ENCODE results near the gene RFX3.

Gene RFX3

GRCh38 chr9:3262826-3263529 is 262.8 kb downstream of the RFX3 start:
- Histone ChIP-seq H3K36me3 (ENCODE audit: control insufficient read depth, low read depth, low read length) (no peaks in the 10 kb centered on the region), H3K9me3 (ENCODE audit: control insufficient read depth, low read depth, low read length) (no peaks in the 10 kb centered on the region), H3K27ac (ENCODE audit: low read length) (no peak overlapping the region), H3K4me1 (ENCODE audit: control insufficient read depth, low read depth, low read length) (peaks cover 12% of the 10 kb centered on the region), H3K4me3 (ENCODE audit: low read length) (no peak overlapping the region), H3K27me3 (ENCODE audit: control insufficient read depth, insufficient read depth, low read length) (no peaks in the 10 kb centered on the region), H3K9ac (ENCODE audit: low read length) (no peak overlapping the region)

GRCh38 chr9:3261484-3261883 is 264.3 kb downstream of the RFX3 start:
- no peak overlapping the region for H3K9ac ChIP-seq (ENCODE audit: low read length)
- H3K4me3 ChIP-seq (ENCODE audit: low read length): no peak overlapping the region
- H3K4me1 ChIP-seq (ENCODE audit: control insufficient read depth, low read depth, low read length): peaks cover 12% of the 10 kb centered on the region
- H3K36me3 ChIP-seq (ENCODE audit: control insufficient read depth, low read depth, low read length): peaks cover 3% of the 10 kb centered on the region
- H3K9me3 ChIP-seq (ENCODE audit: control insufficient read depth, low read depth, low read length): no peaks in the 10 kb centered on the region
- H3K27ac ChIP-seq (ENCODE audit: low read length): no peak overlapping the region
- no peaks in the 10 kb centered on the region for H3K27me3 ChIP-seq (ENCODE audit: control insufficient read depth, insufficient read depth, low read length)

- H3K4me1 ChIP-seq (ENCODE audit: control insufficient read depth, low read depth, low read length): no peaks in the 10 kb centered on the region
- H3K36me3 ChIP-seq (ENCODE audit: control insufficient read depth, low read depth, low read length): peaks cover 3% of the 10 kb centered on the region
- no peak overlapping the region for H3K4me3 ChIP-seq (ENCODE audit: low read length)
- H3K9ac ChIP-seq (ENCODE audit: low read length): no peak overlapping the region
- no peaks in the 10 kb centered on the region for H3K27me3 ChIP-seq (ENCODE audit: control insufficient read depth, insufficient read depth, low read length)
- H3K9me3 ChIP-seq (ENCODE audit: control insufficient read depth, low read depth, low read length): no peaks in the 10 kb centered on the region
- H3K27ac ChIP-seq (ENCODE audit: low read length): no peak overlapping the region
Measured at GRCh38 chr9:3256571-3257330, 269.1 kb downstream of the RFX3 start.

- Histone ChIP-seq H3K27me3 (ENCODE audit: control insufficient read depth, insufficient read depth, low read length) (no peaks in the 10 kb centered on the region), H3K36me3 (ENCODE audit: control insufficient read depth, low read depth, low read length) (no peaks in the 10 kb centered on the region)
Measured at GRCh38 chr9:3251309-3251708, 274.5 kb downstream of the RFX3 start.

GRCh38 chr9:3250741-3251140 is 275.1 kb downstream of the RFX3 start:
- Histone ChIP-seq H3K36me3 (ENCODE audit: control insufficient read depth, low read depth, low read length) (no peaks in the 10 kb centered on the region), H3K27ac (ENCODE audit: low read length) (no peak overlapping the region), H3K4me3 (ENCODE audit: low read length) (no peak overlapping the region), H3K9me3 (ENCODE audit: control insufficient read depth, low read depth, low read length) (no peaks in the 10 kb centered on the region), H3K9ac (ENCODE audit: low read length) (no peak overlapping the region), H3K27me3 (ENCODE audit: control insufficient read depth, insufficient read depth, low read length) (no peaks in the 10 kb centered on the region), H3K4me1 (ENCODE audit: control insufficient read depth, low read depth, low read length) (no peaks in the 10 kb centered on the region)

More at GRCh38 chr9:3251309-3251708, 274.5 kb downstream of the RFX3 start:
- H3K9me3 ChIP-seq (ENCODE audit: control insufficient read depth, low read depth, low read length): no peaks in the 10 kb centered on the region
- no peaks in the 10 kb centered on the region for H3K4me1 ChIP-seq (ENCODE audit: control insufficient read depth, low read depth, low read length)
- no peak overlapping the region for H3K9ac ChIP-seq (ENCODE audit: low read length)
- no peak overlapping the region for H3K4me3 ChIP-seq (ENCODE audit: low read length)
- no peak overlapping the region for H3K27ac ChIP-seq (ENCODE audit: low read length)

- H3K9ac ChIP-seq (ENCODE audit: low read length): no peak overlapping the region
- H3K4me3 ChIP-seq (ENCODE audit: low read length): no peak overlapping the region
- no peaks in the 10 kb centered on the region for H3K9me3 ChIP-seq (ENCODE audit: control insufficient read depth, low read depth, low read length)
- H3K27ac ChIP-seq (ENCODE audit: low read length): no peak overlapping the region
- H3K27me3 ChIP-seq (ENCODE audit: control insufficient read depth, insufficient read depth, low read length): no peaks in the 10 kb centered on the region
- H3K36me3 ChIP-seq (ENCODE audit: control insufficient read depth, low read depth, low read length): no peaks in the 10 kb centered on the region
- H3K4me1 ChIP-seq (ENCODE audit: control insufficient read depth, low read depth, low read length): no peaks in the 10 kb centered on the region
Measured at GRCh38 chr9:3247211-3247610, 278.6 kb downstream of the RFX3 start.

GRCh38 chr9:3246241-3246640 is 279.6 kb downstream of the RFX3 start:
- Histone ChIP-seq H3K9me3 (ENCODE audit: control insufficient read depth, low read depth, low read length) (no peaks in the 10 kb centered on the region), H3K4me3 (ENCODE audit: low read length) (no peak overlapping the region), H3K36me3 (ENCODE audit: control insufficient read depth, low read depth, low read length) (no peaks in the 10 kb centered on the region), H3K4me1 (ENCODE audit: control insufficient read depth, low read depth, low read length) (peaks cover 5% of the 10 kb centered on the region), H3K9ac (ENCODE audit: low read length) (no peak overlapping the region), H3K27ac (ENCODE audit: low read length) (no peak overlapping the region), H3K27me3 (ENCODE audit: control insufficient read depth, insufficient read depth, low read length) (no peaks in the 10 kb centered on the region)

- H3K27me3 ChIP-seq (ENCODE audit: control insufficient read depth, insufficient read depth, low read length): no peaks in the 10 kb centered on the region
- H3K36me3 ChIP-seq (ENCODE audit: control insufficient read depth, low read depth, low read length): no peaks in the 10 kb centered on the region
- no peak overlapping the region for H3K9ac ChIP-seq (ENCODE audit: low read length)
- no peaks in the 10 kb centered on the region for H3K9me3 ChIP-seq (ENCODE audit: control insufficient read depth, low read depth, low read length)
- H3K27ac ChIP-seq (ENCODE audit: low read length): no peak overlapping the region
- H3K4me1 ChIP-seq (ENCODE audit: control insufficient read depth, low read depth, low read length): peaks cover 9% of the 10 kb centered on the region
- no peak overlapping the region for H3K4me3 ChIP-seq (ENCODE audit: low read length)
Measured at GRCh38 chr9:3244963-3245653, 280.7 kb downstream of the RFX3 start.

- H3K9me3 ChIP-seq (ENCODE audit: control insufficient read depth, low read depth, low read length): no peaks in the 10 kb centered on the region
- H3K27ac ChIP-seq (ENCODE audit: low read length): no peak overlapping the region
- H3K36me3 ChIP-seq (ENCODE audit: control insufficient read depth, low read depth, low read length): no peaks in the 10 kb centered on the region
- no peak overlapping the region for H3K9ac ChIP-seq (ENCODE audit: low read length)
- no peaks in the 10 kb centered on the region for H3K27me3 ChIP-seq (ENCODE audit: control insufficient read depth, insufficient read depth, low read length)
- no peak overlapping the region for H3K4me3 ChIP-seq (ENCODE audit: low read length)
- peaks cover 9% of the 10 kb centered on the region for H3K4me1 ChIP-seq (ENCODE audit: control insufficient read depth, low read depth, low read length)
Measured at GRCh38 chr9:3243683-3244082, 282.1 kb downstream of the RFX3 start.

- H3K4me1 ChIP-seq (ENCODE audit: control insufficient read depth, low read depth, low read length): peaks cover 9% of the 10 kb centered on the region
- H3K36me3 ChIP-seq (ENCODE audit: control insufficient read depth, low read depth, low read length): no peaks in the 10 kb centered on the region
Measured at GRCh38 chr9:3241290-3241689, 284.5 kb downstream of the RFX3 start.

GRCh38 chr9:3240656-3241268 is 285.0 kb downstream of the RFX3 start:
- Histone ChIP-seq H3K9ac (ENCODE audit: low read length) (no peak overlapping the region), H3K27me3 (ENCODE audit: control insufficient read depth, insufficient read depth, low read length) (no peaks in the 10 kb centered on the region), H3K9me3 (ENCODE audit: control insufficient read depth, low read depth, low read length) (no peaks in the 10 kb centered on the region), H3K27ac (ENCODE audit: low read length) (no peak overlapping the region), H3K4me3 (ENCODE audit: low read length) (no peak overlapping the region), H3K36me3 (ENCODE audit: control insufficient read depth, low read depth, low read length) (no peaks in the 10 kb centered on the region), H3K4me1 (ENCODE audit: control insufficient read depth, low read depth, low read length) (peaks cover 9% of the 10 kb centered on the region)

More at GRCh38 chr9:3241290-3241689, 284.5 kb downstream of the RFX3 start:
- H3K9me3 ChIP-seq (ENCODE audit: control insufficient read depth, low read depth, low read length): no peaks in the 10 kb centered on the region
- H3K27me3 ChIP-seq (ENCODE audit: control insufficient read depth, insufficient read depth, low read length): no peaks in the 10 kb centered on the region
- H3K9ac ChIP-seq (ENCODE audit: low read length): no peak overlapping the region
- no peak overlapping the region for H3K4me3 ChIP-seq (ENCODE audit: low read length)
- no peak overlapping the region for H3K27ac ChIP-seq (ENCODE audit: low read length)

All from iPS-18a (cell line).